SK-N-DZ (cell line): ENCODE measurements around the gene CDH4.

Source experiments
- DNase-seq: peaks from one replicate; pipeline ENCODE4 v3.0.0-alpha.2; 2015; ENCODE audit warnings: low spot score

The CDH4 gene

DNA sequence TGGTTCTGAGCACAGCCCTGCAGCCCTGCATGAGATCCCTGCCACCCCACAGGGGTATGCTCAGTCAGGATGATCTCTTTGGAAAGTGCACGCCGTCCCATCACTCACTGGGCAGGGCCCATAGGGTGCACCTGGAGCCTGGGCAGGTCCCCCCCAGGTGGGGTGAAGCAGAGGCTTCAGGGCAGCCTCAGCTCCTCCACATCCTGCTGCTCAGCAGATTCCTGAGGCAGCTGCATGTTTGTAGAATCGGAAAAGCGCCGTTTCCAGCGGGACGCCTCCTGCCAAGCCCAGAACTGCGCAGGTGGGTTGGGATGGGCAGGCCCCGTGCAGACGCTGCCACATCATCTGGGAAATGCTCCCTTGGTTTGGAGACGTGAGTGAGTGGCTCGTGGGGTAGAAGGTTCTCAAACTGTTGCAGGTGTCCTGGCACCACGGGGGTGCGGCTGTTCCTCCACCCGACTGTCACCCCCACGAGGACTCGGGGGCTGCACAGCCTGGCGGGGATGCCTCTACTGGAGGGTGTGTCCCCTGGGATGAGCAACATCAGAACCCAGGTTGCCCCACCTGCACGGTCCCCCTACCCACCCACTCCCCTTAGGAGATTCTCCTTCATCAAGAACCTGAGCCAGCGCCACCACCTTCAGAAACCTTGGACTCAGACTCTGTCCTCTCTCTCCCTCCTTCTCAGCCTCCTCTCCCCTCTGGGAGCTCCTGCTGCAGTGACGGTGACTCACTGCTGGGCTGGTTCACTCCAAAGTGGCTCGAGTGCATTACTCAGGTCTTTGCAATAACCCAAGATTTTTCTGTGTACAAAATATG lies 479.5 kb downstream of the CDH4 start:
- DNase-seq: no peak

DNA sequence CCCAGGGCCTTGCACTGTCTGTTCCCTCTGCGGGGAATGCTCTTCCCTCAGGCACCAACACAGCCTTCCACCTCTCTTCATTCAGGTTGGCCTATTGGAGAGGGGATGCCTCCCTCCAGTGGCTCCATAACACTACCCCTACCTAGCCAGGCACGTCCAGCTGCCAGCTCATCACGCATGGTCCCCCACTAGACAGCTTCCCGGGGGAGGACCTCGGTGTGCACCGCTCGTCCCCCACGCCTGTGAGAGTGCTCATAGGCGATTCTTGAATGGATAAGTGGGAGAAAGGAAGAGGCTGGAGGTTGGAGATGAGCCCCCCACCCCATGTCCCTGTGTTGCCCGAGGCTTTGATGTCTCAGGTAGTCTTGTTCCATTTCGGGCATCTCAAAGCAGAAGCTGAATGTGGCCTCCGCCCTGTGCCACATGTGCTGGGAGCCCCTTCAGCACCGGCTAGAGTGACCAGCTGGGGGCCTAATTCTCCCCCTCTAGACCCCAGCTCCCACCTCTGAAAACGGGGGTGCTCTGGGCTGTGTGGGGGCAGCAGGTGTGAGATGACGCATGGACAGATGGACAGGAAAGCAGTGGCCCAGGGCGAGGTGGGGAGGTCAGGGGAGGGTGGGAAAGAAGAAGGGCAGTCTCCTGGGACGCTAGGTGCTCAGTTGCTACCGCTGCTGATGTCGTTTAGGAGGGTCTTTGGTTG lies 480.6 kb downstream of the CDH4 start:
- DNase-seq: no peak

DNA sequence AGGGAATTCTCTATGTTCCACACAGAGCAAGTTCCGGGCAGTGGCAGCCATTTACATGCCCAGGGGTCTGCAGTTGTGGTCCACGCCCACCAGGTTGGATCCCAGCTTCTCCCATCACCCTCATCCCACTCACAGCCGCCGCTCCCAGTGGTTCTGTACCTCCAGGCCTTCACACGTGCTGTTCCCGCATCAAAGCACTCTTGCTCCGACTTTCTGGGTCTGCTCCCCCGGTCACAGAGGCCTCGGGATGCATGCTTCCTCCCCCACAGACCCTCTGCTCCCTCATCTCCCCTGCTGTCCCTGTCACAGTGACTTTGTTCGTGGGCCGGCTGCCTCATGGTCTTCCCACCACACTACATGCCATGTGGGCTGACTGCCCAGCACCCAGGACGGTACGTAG lies 481.2 kb downstream of the CDH4 start:
- DNase-seq: no peak

DNA sequence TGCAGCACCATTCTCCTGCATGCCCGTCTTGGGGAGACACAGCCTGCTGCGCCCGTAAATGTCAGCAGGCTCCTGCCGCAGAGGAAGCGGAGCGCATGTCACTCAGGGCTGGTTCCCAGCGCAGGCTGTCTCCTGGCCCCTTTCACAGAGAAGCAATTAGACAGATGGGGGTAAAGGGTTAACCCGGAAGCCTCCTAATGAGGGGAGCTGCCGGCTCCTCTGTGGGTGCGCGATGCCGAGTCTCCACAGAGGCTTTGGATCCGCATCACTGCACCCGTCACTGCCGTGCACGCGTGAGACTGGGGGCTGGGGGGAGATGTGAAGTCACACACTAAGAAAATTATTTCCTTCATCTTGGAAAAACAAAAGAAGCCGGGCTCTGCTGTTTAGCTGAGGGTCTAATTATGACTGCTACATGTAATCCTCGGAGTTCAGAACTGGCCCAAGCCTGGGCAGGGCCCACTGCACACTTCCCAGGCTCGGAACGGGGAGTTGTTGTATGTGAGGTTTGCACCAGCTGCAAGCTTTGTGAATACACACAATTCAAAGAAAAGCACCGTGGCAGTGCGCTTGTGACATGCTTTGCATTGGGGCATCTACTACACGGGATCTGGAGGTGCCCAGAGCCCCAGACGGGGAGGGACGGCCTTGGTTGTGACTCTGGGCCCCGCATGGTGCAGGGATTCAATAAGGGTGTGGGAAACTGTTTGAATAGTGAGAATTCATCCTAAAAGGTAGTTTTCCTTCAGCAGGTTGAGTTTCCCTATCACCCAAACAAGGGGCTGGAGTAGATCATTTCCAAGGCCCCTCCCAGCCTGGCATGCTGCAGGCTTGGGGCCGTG lies 482.1 kb downstream of the CDH4 start:
- DNase-seq: no peak

DNA sequence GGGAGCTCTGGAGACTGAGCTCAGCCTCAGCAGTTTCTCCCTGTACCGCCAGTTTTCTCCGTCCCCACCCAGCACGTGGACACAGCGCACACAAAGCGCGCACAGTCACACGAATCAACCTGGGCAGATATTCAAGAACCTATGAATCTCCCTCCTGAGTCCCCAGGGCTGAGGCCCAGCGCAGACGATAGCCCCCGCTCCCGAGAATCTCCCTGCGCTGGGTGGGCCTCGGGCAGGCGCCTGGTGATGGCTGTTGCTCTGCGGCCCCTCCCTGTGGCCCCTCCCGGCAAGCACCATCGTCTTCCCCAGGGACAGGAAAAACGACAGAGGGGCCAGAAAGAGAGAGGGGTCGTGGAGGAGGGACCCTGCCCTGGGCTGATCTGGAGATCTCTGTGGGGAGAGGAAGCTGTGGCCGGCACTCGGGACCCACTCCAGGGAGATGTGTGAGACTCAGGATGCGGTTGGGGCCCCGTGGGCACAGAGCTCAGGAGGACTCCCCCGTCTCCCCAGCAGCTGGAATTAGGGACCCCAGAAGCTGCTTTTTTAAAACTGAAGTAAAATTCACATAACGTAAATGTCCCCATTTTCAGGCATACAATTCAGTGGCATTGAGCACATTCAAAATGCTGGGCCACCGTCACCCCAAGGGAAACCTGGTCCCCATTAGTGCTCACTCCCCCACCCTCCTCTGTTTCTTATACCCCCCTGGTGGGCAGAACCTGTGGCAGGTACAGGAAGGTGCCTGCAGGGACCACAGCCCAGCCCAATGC lies 482.9 kb downstream of the CDH4 start:
- no peak for DNase-seq

DNA sequence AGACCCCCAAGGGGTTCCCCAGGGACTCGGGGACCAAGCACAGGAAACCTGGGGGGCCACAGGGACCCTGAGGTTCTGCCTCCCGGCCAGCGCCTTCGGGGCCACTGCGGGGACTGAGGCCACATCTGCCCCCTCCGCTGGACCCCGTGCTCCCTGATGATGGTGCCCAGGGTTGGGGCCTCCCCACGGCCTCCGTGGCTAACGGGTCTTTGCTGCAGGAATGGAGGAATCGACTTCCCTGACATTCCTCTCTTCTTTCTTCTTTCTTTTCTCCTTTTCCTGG lies 483.4 kb downstream of the CDH4 start:
- DNase-seq: no peak

DNA sequence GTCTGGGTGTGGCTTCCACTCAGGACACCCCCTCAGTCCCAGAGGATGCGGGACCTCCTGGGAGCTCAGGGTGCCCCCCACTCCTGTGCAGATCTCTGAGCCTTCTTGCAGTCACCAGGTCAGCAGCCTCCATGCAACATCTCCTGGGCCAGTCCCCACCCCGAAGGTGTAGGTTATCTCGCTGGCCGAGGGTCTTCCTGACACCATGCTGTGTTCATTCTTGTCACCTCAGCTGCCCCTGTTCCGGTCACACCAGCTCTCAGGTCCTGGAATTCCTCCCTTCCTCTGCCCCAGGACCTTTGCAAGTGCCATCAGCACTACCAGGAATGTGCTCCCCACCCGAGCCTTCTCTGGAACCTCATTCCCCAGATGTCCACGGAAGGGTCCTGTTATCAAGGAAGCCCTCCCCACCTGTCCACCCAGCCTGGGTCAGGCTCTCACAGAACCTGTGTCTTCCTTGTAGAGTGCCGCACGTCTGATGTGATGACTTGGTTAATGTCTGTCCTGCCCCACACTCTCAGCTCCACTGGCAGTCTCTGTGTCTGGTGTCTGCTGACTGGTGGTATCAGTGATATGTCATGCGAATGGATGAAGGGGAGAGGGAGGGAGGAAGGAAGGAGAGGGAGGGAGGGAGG lies 484.1 kb downstream of the CDH4 start:
- DNase-seq: no peak

DNA sequence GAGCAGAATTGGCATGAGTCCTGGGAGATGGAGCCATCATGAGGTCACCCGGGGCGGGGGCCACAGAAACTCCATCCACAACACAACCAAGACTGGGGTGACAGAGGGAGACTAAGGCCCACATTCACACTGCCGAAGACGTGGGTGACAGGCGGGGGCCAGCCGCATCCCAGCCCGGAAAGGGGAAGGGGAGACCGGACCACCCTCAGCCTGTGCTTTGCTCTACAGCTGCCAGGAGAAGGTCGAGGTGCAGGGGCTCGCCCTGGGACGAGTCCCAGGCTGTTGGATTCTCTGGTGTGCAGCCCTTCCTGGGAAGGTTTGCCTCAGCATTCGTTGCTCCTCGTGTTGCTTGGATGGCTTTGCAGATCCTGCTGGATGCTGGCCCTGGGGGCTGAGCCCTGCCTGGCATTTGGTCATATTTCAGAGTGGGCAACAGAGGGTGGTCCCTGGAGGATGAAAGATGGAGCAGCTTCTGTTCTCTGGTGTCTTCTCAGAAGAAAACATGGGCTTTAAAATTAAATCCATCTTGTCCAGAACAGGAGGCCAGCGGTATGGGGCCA lies 484.8 kb downstream of the CDH4 start:
- DNase-seq: no peak

DNA sequence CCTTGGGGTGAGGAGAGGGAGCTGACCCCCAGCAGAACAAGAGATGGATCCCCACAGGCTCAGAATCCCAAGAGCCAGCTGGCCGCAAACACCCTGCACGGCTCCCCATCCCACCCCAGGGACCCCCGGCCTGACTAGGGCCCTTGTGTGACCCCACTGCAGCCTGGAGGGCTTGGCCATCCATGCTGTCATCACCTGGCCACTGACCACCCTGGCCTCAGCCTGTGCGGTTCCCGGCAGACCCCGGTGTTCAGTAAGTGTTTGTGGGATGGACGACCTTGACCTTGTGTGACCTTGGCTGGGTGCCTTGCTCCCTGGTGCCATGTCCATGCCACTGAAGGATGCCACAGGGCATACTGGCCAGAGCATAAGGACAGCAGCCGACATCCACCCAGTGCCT lies 485.3 kb downstream of the CDH4 start:
- DNase-seq: no peak

DNA sequence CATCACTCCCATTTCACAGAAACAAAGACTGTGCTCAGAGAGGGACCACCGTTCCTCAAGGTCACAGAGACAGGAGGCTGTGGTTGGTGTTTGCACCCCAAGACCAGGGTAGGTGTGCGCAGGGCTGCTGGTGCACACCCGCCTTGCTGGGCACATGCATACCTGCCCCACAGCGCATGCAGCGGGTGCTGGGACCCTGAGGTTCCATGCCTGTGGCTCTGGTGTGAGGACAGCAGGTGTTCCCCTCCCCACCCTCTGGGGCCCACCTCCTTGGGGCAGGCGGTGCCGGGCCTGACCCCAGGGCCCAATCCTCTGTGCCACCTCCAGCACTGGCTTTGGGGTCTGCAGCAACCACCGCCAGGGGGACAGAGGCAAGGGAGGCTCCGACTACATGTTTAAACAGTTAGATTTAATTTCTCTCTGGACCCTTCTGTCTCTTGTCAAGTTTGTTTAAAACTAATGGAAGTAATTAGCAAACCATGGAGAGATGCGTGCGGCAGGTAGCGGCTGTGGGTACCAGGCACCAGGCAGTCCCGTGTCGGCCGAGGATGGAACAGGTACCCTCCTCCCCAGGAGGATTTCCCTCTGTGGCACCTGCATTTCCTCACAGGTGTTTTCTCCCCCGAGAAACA lies 485.9 kb downstream of the CDH4 start:
- DNase-seq: no peak

DNA sequence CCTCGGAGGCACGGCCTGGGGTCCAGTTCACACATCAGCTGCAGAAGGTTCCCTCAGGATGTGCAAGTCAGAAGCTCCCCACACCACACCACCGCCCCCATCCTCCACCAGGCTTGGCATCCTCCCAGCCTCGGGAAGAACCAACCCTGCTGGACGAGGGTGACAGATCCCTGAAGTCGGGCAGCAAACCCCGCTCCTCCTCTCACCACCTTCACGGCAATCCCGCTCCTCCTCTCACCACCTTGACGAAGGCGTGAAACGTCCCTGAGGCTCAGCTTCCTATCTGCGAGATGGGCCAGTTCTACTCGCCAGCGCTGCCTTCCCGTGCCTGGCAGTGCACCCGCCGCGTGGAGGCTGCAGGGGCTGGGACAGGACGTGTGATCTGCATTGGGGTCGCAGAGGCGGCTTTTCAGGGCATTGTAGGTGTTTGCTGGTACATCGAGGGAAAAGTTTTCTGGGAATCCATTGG lies 486.6 kb downstream of the CDH4 start:
- no peak for DNase-seq

DNA sequence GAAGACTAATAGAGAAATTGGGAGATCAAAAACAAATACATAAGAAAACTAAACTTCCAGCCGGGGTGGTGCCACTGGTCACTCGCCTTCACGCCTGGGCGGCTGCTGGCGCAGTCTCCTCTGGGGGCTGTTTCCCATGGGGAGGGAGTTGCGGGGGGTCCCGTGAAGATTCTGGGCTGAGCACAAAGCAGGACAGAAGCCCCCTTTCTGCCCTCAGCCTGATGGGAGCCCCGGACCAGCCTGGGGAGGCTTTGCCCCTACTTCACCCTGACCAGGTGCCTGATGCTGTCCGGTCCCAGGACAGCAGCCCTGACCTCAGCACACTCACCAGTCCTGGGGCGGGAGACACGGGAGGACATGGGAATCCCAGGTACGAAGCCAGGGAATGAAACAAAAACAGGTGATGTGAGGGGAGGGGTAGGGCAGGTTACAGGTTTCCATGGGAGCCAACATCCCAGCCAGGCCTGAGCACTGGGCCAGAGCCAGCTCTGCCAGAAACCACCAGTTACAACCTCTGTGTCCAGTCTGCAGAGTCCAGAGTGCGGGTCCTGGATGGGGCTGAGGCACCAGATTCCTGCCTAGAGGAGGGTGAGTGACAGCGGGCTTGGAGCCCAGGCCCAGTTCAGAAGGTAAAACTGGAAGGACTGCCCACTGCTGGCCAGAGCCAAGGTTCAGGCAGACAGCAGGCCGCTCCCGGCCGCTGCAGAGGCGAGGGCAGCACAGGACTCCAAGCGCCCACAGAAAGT lies 487.2 kb downstream of the CDH4 start:
- no peak for DNase-seq

DNA sequence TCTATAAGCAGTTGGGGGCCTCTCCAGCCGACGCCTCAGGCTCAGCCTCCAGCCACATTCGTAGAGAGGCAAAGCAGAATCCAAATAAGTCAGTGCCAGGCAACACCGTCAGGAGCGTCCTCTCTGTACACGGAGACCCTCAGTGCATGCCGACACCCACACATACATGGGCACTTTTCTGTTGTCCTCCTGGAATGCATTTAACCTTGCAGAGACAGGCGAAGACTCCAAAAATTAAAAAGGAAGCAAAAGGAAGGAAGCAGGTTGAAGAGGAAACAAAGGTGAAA lies 487.7 kb downstream of the CDH4 start:
- DNase-seq: no peak

DNA sequence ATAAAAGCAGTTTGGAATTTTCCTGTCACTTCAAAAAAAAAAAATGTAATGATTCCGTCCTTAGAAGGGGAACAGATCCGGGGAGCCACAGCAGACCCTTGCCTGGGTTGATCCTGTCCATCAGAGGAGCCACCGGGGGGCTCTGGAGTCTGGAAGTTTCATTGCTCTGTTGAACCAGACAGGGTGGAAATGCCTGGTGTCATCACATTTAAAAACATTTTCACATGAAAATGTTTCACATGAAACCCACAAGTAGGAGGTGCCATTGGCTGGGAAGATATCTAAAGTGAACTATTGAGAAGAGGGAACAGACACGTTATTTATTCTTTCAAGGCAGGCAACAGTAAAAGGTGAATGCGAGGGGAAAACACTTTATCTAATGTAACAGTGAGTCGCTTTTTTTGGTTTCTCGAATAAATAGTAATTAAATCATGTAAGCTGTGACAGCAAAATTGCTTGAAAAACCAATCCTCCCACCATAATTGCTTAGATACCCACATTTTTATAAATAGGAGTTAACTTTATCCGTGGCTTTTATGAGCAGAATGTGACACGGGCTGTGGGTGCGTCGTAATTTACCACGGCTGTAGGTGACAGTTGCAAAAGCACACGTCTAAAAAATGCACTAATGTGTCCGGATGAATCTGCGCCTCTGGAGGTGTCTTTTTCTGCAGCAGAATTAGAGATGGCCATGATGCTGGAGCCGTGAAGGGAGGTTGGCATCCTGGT lies 490.2 kb downstream of the CDH4 start:
- DNase-seq: no peak

DNA sequence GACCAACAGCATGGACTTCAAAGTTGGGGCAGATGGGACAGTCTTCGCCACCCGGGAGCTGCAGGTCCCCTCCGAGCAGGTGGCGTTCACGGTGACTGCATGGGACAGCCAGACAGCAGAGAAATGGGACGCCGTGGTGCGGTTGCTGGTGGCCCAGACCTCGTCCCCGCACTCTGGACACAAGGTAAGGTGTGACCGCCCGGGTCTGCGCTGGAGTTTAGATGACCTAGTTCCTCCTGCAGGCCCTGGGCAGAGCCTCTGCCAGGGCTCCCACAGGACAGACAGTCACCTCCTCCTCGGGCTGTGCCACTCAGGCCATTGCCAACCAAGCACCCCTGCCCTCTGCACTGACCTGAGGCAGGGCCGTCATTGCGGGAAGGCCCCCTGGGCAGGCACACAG lies 491.5 kb downstream of the CDH4 start:
- no peak for DNase-seq

DNA sequence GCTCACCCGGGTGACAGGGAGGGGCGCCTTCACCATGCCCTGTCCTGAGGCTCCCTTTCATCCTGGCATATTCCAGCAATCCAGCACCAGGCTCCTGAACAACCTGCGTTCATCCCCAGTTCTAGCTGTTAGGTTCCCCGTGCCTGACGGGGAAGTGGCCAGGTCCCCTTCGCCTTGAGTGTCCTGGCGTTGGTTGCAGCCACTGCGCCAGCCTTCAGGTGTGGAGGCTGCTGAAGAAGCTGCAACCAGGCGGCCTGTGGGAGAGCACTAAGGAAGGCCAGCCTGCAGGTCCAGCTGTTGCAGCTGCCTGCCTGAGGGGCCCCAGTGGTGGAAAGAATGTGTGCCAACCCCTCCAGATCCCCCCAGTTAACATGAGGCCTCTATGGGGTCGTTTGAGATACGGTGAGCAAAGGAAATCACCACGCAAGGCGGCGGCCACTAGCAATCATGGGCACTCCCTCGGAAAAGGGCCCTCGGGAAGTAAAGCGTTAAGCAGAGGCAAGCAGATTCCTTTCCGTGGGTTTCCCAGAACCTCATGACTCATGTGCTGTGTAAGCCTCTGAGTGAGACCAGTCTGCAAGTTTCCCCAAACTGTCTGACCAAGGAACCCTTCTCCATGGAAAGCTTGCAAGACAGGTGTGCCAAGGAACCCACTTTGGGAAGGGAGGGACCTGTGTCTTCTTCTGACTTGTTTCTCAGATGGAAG lies 492.8 kb downstream of the CDH4 start:
- DNase-seq: no peak

DNA sequence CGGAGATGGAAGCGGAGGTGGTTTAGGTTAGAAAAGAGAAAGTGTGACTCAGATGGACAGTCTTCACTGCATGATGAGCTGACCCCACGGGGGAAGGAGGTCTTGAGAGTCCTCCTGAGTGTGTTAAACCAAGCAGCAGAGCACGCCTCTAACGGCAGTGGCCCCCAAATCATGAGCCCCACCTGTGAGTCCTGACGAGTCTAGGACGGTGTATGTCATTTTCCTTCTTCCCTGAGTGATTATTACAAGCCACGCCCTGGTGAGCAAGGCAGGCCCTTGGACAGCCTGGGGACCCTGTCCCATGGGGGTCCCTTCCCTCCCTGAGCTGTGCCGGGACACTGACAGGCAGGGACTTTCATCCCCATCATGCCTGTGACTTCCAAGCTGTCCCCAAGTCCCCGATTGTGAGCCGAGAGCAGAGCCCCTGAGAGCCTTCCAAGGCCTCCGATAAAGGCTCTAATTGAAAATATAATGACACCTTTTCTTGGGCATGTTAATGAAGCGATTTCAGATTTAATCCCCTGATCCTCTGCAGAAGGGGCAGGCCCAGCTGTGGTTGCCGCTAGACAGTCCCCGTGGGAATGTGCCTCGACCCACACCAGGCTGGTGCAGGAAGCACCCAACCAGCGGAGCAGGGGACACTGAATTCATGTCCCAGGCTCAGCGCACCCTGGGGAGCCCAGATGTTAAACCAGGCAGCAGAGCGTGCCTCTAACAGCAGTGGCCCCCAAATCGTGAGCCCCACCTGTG lies 493.5 kb downstream of the CDH4 start:
- no peak for DNase-seq

DNA sequence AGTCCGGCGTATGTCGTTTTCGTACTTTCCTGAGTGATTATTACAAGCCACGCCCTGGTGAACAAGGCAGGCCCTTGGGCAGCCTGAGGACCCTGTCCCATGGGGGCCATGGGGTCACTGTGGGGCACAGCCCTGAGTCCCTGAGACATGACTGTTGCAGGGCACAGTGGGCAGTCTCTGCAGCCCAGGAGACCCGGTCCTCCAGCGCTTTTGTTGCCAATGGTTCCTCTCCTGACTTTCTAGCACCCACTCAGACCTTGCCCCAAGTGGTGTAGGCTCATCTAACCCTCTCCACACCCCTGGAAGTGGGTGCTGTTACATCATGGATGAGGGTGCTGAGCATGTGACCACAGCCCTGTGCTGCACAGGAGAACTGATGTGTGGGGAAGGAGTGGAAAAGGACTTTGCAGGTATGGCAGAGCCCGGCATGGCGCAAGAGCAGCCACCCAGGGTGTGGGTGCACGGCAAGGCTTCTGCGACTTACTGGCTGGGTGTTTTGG lies 494.1 kb downstream of the CDH4 start:
- DNase-seq: no peak
